HCT116 (cell line): Measurements from ENCODE around the gene DDX20. TPM values are rescaled to one million over a fixed set of nuclear protein-coding genes. Genes with fewer than 3 reads are reported as not detected.

ENCODE experiments used
- ATAC-seq: fragments of 200-7000 bp; cut with Tn5 transposase; 2 replicates; pipeline ENCODE4 v1.9.1; 2020; ENCODE audit warnings: mild to moderate bottlenecking, moderate library complexity
- BruUV-seq: library from RNA; stranded (reverse); fragments of 400-500 nt; replicated peaks from 2 replicates; lab custom pipeline; 2021; lab: Mats Ljungman, UMichigan
- CTCF ChIA-PET: fragments of 300-600 bp; sonication (Branson Sonifier 250); formaldehyde crosslinking; loops from one replicate; lab custom pipeline; 2021; ENCODE audit warnings: antibody characterized with exemption; lab: Charles Lee
- POLR2A ChIA-PET: fragments of 300-600, 350-600 bp; sonication (Branson Sonifier 250); formaldehyde crosslinking; loops from one replicate; lab custom pipeline; 2021; ENCODE audit warnings: antibody characterized with exemption; lab: Charles Lee
- RAD21 ChIA-PET, 2 experiments: fragments of 300-600 bp; sonication (Branson Sonifier 250); formaldehyde crosslinking; loops; one replicate each; lab custom pipeline; 2023; ENCODE audit warnings: low total read pairs in 2 of 2; ENCODE audit not compliant: uncharacterized antibody in 2 of 2, unreplicated experiment in 2 of 2, low non-redundant PET in 1 of 2; lab: Charles Lee
- DNase-seq: peaks from one replicate; pipeline ENCODE4 v3.0.0-alpha.2; 2010; ENCODE audit warnings: low read depth, low spot score
- H2AFZ ChIP-seq: fragments of 200-600 bp; shearing (Covaris generic), sonication (generic); 2 replicates; pipeline ENCODE4 v1.6.1; 2017; ENCODE audit warnings: low read depth, mixed run types, mixed read lengths, antibody characterized with exemption, low read length; ENCODE audit not compliant: poor library complexity, severe bottlenecking
- H3K27ac ChIP-seq: 2 replicates; pipeline ENCODE4 v1.5.1; 2012; ENCODE audit warnings: low read depth, low read length
- H3K27me3 ChIP-seq: fragments of 200-600 bp; sonication (generic); 2 replicates; pipeline ENCODE4 v1.6.1; 2016; ENCODE audit warnings: mixed run types, low read length, mixed read lengths; ENCODE audit not compliant: insufficient read depth
- H3K36me3 ChIP-seq, 2 experiments: fragments of 200-500 bp in 1 of 2; fragments of 200-600 bp in 1 of 2; sonication (Bioruptor generic) in 1 of 2; sonication (generic) in 1 of 2; 2 replicates each; pipeline versions ENCODE4 v1.5.1 to v1.6.1; 2014 to 2016; ENCODE audit warnings: low read length in 2 of 2, inconsistent platforms in 1 of 2, mixed read lengths in 1 of 2, mixed run types in 1 of 2; ENCODE audit not compliant: insufficient read depth in 2 of 2, control insufficient read depth in 1 of 2
- H3K4me1 ChIP-seq, 2 experiments: fragments of 200-600 bp in 1 of 2; sonication (generic) in 1 of 2; 2 replicates each; pipeline versions ENCODE4 v1.5.1 to v1.6.1; 2012 to 2017; ENCODE audit warnings: low read length in 2 of 2, inconsistent platforms in 1 of 2, mild to moderate bottlenecking in 1 of 2, mixed read lengths in 1 of 2, mixed run types in 1 of 2, moderate library complexity in 1 of 2; ENCODE audit not compliant: insufficient read depth in 2 of 2, control insufficient read depth in 1 of 2
- H3K4me2 ChIP-seq: fragments of 200-600 bp; sonication (generic); 2 replicates; pipeline ENCODE4 v1.6.1; 2017; ENCODE audit warnings: mixed run types, low read length, mixed read lengths
- H3K4me3 ChIP-seq, 2 experiments: fragments of 200-600 bp in 1 of 2; sonication (generic) in 1 of 2; replicated peaks in 1 of 2; 2 replicates each; pipeline ENCODE4 v1.5.1; 2011 to 2016; ENCODE audit warnings: low read length in 2 of 2, control low read depth in 1 of 2, low read depth in 1 of 2, mild to moderate bottlenecking in 1 of 2, mixed read lengths in 1 of 2, mixed run types in 1 of 2
- H3K79me2 ChIP-seq: fragments of 200-600 bp; sonication (generic); 2 replicates; pipeline ENCODE4 v1.6.1; 2017; ENCODE audit warnings: mild to moderate bottlenecking, mixed run types, low read length, moderate library complexity, mixed read lengths; ENCODE audit not compliant: insufficient read depth
- H3K9ac ChIP-seq: fragments of 200-600 bp; sonication (generic); 2 replicates; pipeline ENCODE4 v1.6.1; 2016; ENCODE audit warnings: low read length, mixed read lengths
- H3K9me2 ChIP-seq: fragments of 200-600 bp; sonication (generic), shearing (Covaris generic); 2 replicates; pipeline ENCODE4 v1.6.1; 2017; ENCODE audit warnings: mixed run types, mild to moderate bottlenecking, moderate library complexity; ENCODE audit not compliant: insufficient read depth
- H3K9me3 ChIP-seq, 2 experiments: fragments of 200-500 bp in 1 of 2; fragments of 200-600 bp in 1 of 2; sonication (Bioruptor generic) in 1 of 2; sonication (generic) in 1 of 2; 2 replicates each; pipeline ENCODE4 v1.6.1; 2014 to 2017; ENCODE audit warnings: low read length in 2 of 2, mixed read lengths in 2 of 2, inconsistent platforms in 1 of 2, low read depth in 1 of 2, mild to moderate bottlenecking in 1 of 2, mixed run types in 1 of 2, moderate library complexity in 1 of 2; ENCODE audit not compliant: control insufficient read depth in 1 of 2, insufficient read depth in 1 of 2
- H4K20me1 ChIP-seq: fragments of 200-600 bp; sonication (generic), shearing (Covaris generic); 2 replicates; pipeline ENCODE4 v1.6.1; 2017; ENCODE audit warnings: mixed run types, mild to moderate bottlenecking, moderate library complexity; ENCODE audit not compliant: insufficient read depth
- CBX3 ChIP-seq: IDR thresholded peaks from 2 replicates; pipeline ENCODE4 v1.6.1; 2012; ENCODE audit warnings: low read depth
- POLR2AphosphoS5 ChIP-seq: IDR thresholded peaks from 2 replicates; pipeline ENCODE4 v1.6.1; 2011; ENCODE audit warnings: mild to moderate bottlenecking, low read depth, low read length, moderate library complexity
- RAD21 ChIP-seq: IDR thresholded peaks from 2 replicates; pipeline ENCODE4 v1.6.1; 2012; ENCODE audit warnings: low read depth, mild to moderate bottlenecking
- intact Hi-C: fragments of 100-400 bp; cut with micrococcal nuclease; formaldehyde crosslinking; loops from 2 replicates; pipeline ENCODE4 v1.10.0; 2022
- total RNA-seq: library from RNA; stranded (reverse); gene quantifications from one replicate; pipeline ENCODE4 v1.2.1, GENCODE V29; 2021; ENCODE audit not compliant: unreplicated experiment
- TF ChIP-seq, protein P1 (sequence below): IDR thresholded peaks from 2 replicates; pipeline ENCODE4 v1.6.1; 2012

DDX20 gene
- total RNA-seq, 1 experiment from 2014 or later: 14.9 TPM

- TF ChIP-seq, protein P1, sequence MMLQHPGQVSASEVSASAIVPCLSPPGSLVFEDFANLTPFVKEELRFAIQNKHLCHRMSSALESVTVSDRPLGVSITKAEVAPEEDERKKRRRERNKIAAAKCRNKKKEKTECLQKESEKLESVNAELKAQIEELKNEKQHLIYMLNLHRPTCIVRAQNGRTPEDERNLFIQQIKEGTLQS: no peak
- no peak for TF ChIP-seq CBX3
These were observed 35.3 kb upstream of the DDX20 start (continued) for GRCh38 chr1:111720274-111720976.

DNA sequence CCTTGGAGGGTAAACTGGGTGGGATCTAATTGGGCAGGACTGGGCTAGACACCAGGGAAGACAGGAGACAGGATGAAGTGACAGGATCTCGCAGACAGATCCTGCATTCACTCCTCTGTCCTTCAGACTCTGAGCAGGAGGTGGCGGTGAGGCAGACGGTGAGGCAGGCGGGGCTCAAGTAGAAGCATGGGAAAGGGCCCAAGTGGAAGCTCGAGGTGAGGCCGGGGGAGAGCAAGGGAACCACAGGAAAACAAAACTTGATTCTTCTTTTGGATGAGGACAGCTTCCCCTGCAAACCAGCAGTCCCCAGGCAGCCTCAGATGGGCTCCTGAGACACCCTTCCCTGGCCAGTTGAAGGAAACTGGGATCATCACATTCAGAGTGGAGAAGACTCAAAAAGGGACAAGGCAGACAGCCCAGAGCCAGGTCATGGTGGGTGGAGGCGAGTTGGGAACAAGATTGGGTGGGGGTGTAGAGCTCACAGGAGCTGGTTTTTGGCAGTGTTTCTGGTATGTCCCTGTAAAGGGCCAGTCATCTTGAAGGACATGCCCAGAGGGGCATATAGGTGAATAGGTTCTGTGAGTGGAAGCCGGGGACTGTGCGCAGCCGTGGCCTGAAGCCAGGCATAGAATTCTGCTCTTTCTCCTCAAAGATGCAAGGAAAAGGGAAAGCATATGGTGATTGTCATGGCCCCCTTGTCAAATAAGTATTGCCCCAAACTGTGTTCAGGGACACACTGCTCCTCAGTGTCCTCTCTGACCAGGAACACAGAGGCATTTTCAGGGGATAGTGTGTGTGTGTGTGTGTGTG lies 34.5 kb upstream of the DDX20 start:
- intact Hi-C loops: no loop called here
- H3K9me2 ChIP-seq: no peaks in the 10 kb centered on the region
- H2AFZ ChIP-seq: no peak overlapping the region
- no peaks in the 10 kb centered on the region for H3K9me3 ChIP-seq
- DNase-seq (no peak), ATAC-seq (no peak)
- H3K4me3 ChIP-seq: no peak overlapping the region
- ChIA-PET CTCF (no interaction called here), POLR2A (no interaction called here), RAD21 (no interaction called here)
- H3K4me1 ChIP-seq: no peaks in the 10 kb centered on the region
- H3K9ac ChIP-seq: no peak overlapping the region
- no TSS peak for BruUV-seq
- TF ChIP-seq RAD21 (no peak), POLR2AphosphoS5 (0 out of 2 replicates have a peak, but pooled peaks have one; percentile 7)
- H3K36me3 ChIP-seq: no peaks in the 10 kb centered on the region
- no peaks in the 10 kb centered on the region for H3K27me3 ChIP-seq
- no peak overlapping the region for H3K27ac ChIP-seq
- no peaks in the 10 kb centered on the region for H3K79me2 ChIP-seq
- H3K4me2 ChIP-seq: no peak overlapping the region
- no peaks in the 10 kb centered on the region for H4K20me1 ChIP-seq
